ENCODE results near the gene ABHD1.

Gene ABHD1

DNA sequence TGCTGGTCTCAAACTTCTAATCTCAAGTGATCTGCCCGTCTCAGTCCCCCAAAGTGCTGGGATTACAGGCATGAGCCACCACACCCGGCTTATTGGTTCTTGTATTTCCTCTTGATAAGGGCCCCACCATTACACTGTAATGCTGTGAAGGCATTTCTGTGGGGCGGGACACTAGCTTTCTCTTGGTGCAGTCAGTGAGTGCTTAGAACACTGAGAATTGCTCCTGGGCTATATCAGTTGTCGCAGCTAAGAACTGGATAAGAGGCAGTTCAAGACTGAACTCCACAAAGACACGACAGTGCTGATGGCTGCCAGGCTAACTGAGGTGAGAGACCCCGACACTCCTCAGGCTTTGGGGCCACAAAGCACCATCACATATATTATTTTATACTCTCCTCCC lies 35.0 kb upstream of the ABHD1 start:
- Histone ChIP-seq H3K9me3 (ENCODE audit: insufficient read depth, low read depth, low read length) (no peaks in the 10 kb centered on the region), H3F3A (ENCODE audit: low read depth) (no peaks in the 10 kb centered on the region), H3K9me2 (replicated peaks; ENCODE audit: low read depth, low read length) (no peaks in the 10 kb centered on the region), H4K20me1 (ENCODE audit: insufficient read depth, low read length, poor library complexity, severe bottlenecking) (no peaks in the 10 kb centered on the region), H3K79me2 (ENCODE audit: insufficient read depth, low read length) (peaks cover 8% of the 10 kb centered on the region; the same call in 1 of the 2 replicates), H3K4me3 (ENCODE audit: low read length, poor library complexity, severe bottlenecking) (no peak overlapping the region), H3K4me2 (ENCODE audit: low read depth, low read length, poor library complexity, severe bottlenecking) (peak overlapping the region; percentile 92), H3K4me1 (ENCODE audit: insufficient read depth, low read length, poor library complexity, severe bottlenecking) (peaks cover 35% of the 10 kb centered on the region), H2AFZ (ENCODE audit: low read length) (no peak overlapping the region), H3K9ac (ENCODE audit: low read depth, low read length, poor library complexity, severe bottlenecking) (no peak overlapping the region), H3K27me3 (ENCODE audit: insufficient read depth, low read length, poor library complexity, severe bottlenecking) (no peaks in the 10 kb centered on the region), H3K36me3 (ENCODE audit: insufficient read depth, low read length) (no peaks in the 10 kb centered on the region)
- TF ChIP-seq, protein P1, sequence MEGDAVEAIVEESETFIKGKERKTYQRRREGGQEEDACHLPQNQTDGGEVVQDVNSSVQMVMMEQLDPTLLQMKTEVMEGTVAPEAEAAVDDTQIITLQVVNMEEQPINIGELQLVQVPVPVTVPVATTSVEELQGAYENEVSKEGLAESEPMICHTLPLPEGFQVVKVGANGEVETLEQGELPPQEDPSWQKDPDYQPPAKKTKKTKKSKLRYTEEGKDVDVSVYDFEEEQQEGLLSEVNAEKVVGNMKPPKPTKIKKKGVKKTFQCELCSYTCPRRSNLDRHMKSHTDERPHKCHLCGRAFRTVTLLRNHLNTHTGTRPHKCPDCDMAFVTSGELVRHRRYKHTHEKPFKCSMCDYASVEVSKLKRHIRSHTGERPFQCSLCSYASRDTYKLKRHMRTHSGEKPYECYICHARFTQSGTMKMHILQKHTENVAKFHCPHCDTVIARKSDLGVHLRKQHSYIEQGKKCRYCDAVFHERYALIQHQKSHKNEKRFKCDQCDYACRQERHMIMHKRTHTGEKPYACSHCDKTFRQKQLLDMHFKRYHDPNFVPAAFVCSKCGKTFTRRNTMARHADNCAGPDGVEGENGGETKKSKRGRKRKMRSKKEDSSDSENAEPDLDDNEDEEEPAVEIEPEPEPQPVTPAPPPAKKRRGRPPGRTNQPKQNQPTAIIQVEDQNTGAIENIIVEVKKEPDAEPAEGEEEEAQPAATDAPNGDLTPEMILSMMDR (conservative IDR thresholded peaks at IDR 0.05; ENCODE audit: low read length): no peak
- TF ChIP-seq EZH2phosphoT487 (IDR thresholded peaks at IDR 0.05; ENCODE audit: borderline replicate concordance): no peak

DNA sequence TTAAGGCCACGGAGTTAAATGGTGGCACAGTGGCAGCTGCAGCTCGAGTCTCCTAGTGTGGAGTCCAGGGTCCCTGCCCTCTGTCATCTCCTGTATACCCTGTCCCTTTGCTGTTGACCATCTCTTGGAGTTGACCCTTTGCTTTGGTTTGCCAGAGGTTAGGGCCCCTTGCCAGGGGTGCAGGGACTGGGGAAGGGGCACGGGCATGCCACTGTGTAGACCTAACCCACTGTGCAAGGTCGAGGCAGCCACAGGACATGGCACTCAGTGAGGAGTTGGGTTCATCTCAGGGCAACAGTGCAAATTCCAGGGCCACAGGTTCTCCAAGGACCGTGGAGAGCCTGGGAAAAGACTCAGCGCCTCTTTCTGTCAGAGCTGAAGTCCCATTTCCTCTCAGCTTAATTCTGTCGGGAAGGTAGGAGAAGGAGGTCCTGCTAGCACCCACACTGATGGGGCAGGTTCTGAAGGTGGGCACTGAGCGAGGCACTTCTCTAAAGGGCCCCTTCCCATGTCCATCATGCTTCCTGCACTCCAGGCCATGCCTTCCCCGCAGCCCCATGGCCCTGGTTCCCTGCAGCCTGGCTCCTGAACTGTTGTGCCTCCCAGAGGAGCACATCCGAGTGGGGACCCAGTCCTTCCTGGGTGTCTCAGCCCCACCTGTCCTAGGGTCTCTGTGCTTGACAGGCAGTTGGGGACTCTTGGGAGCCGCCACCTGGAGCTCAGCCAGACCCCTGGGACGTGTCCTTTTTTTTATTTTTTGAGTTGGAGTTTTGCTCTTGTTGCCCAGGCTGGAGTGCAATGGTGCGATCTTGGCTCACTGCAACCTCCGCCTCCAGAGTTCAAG lies 34.3 kb upstream of the ABHD1 start:
- no peak overlapping the region for H2AFZ ChIP-seq (ENCODE audit: low read length)
- H3K9me3 ChIP-seq (ENCODE audit: insufficient read depth, low read depth, low read length): no peaks in the 10 kb centered on the region
- TF ChIP-seq, protein P1 (conservative IDR thresholded peaks at IDR 0.05; ENCODE audit: low read length): no peak
- no peak for TF ChIP-seq EZH2phosphoT487 (IDR thresholded peaks at IDR 0.05; ENCODE audit: borderline replicate concordance)
- no peaks in the 10 kb centered on the region for H3F3A ChIP-seq (ENCODE audit: low read depth)
- peak overlapping the region; percentile 3 for H3K4me2 ChIP-seq (ENCODE audit: low read depth, low read length, poor library complexity, severe bottlenecking)
- no peaks in the 10 kb centered on the region for H4K20me1 ChIP-seq (ENCODE audit: insufficient read depth, low read length, poor library complexity, severe bottlenecking)
- peaks cover 30% of the 10 kb centered on the region for H3K4me1 ChIP-seq (ENCODE audit: insufficient read depth, low read length, poor library complexity, severe bottlenecking)
- no peaks in the 10 kb centered on the region for H3K9me2 ChIP-seq (replicated peaks; ENCODE audit: low read depth, low read length)
- no peak overlapping the region for H3K4me3 ChIP-seq (ENCODE audit: low read length, poor library complexity, severe bottlenecking)
- no peaks in the 10 kb centered on the region for H3K36me3 ChIP-seq (ENCODE audit: insufficient read depth, low read length)
- peaks cover 4% of the 10 kb centered on the region; the same call in 1 of the 2 replicates for H3K79me2 ChIP-seq (ENCODE audit: insufficient read depth, low read length)
- no peaks in the 10 kb centered on the region for H3K27me3 ChIP-seq (ENCODE audit: insufficient read depth, low read length, poor library complexity, severe bottlenecking)
- no peak overlapping the region for H3K9ac ChIP-seq (ENCODE audit: low read depth, low read length, poor library complexity, severe bottlenecking)

DNA sequence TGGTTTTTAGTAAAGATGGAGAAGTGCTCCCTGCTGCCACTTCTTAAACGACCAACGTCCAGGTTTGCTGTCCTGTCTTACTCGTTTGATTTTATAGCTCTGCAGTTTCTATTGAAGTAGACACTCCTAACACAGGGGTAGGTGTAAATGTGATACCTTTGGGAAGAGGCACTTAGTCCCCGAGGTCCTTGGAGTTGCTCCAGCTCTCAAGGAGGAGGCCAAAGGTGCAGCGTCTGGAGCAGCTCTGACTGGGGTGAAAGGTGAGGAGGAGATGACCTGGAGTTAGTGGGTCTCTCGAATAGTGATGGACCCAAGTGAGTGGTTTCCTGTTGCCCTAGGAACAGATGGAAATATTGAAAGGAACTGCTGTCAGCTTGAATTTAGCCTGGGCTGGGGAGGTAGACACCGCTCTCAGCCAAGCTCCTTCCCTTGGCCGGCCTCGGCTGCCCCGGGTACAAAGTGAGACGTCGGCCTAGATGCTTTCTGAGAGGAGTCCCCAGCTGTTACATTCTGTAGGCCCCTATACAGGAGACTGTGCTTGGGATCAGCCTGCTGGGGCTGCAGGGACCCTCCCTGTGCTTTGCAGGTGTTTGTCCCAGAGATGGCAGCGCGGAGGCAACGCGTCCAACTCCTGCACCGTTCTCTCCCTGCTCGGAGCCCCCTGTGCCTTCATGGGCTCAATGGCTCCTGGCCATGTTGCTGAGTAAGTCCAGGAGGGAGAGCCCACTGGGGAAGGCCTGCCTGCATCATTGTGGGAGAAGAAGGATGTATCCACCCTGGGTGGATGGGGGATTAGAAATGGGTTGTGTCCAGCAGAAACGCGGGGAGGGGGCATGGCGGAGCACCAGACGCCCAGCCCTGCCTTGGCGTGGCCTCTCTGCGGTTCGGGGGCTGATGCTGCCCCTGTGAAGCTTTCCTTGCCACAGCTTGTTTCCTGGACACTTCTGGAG lies 31.6 kb upstream of the ABHD1 start:
- Histone ChIP-seq H3K9ac (ENCODE audit: low read depth, low read length, poor library complexity, severe bottlenecking) (no peak overlapping the region), H3F3A (ENCODE audit: low read depth) (no peaks in the 10 kb centered on the region), H2AFZ (ENCODE audit: low read length) (no peak overlapping the region), H3K79me2 (ENCODE audit: insufficient read depth, low read length) (no peaks in the 10 kb centered on the region), H4K20me1 (ENCODE audit: insufficient read depth, low read length, poor library complexity, severe bottlenecking) (no peaks in the 10 kb centered on the region), H3K27me3 (ENCODE audit: insufficient read depth, low read length, poor library complexity, severe bottlenecking) (no peaks in the 10 kb centered on the region), H3K36me3 (ENCODE audit: insufficient read depth, low read length) (no peaks in the 10 kb centered on the region), H3K4me3 (ENCODE audit: low read length, poor library complexity, severe bottlenecking) (no peak overlapping the region), H3K9me3 (ENCODE audit: insufficient read depth, low read depth, low read length) (no peaks in the 10 kb centered on the region), H3K4me1 (ENCODE audit: insufficient read depth, low read length, poor library complexity, severe bottlenecking) (peaks cover 12% of the 10 kb centered on the region), H3K9me2 (replicated peaks; ENCODE audit: low read depth, low read length) (no peaks in the 10 kb centered on the region), H3K4me2 (ENCODE audit: low read depth, low read length, poor library complexity, severe bottlenecking) (no peak overlapping the region)
- no peak for TF ChIP-seq EZH2phosphoT487 (IDR thresholded peaks at IDR 0.05; ENCODE audit: borderline replicate concordance)
- TF ChIP-seq, protein P1 (conservative IDR thresholded peaks at IDR 0.05; ENCODE audit: low read length): no peak

Data from Loucy (cell line).